Measurements from ENCODE around the gene MIAT.

DNA sequence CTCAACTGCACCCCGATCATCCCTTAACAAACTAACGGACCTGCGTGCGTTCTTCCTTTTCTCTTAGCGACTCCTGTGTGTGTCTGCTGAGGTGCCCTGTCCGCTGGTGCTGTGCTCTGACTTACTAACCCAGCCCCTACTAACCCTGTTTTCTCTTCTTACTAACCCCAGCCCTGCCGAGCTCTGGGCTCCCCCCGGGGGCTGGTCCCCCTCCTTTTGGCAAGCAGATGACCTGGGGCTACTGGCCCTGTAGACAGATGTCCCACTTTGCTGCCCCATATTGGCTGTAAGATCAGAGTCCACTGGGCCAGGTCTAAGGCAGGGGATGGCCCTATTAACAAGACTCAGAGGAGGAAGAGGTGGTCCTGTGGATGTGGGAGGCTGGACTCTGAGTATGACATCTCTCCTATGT lies 14.7 kb downstream of the MIAT start:
- TF ChIP-seq, protein P1, sequence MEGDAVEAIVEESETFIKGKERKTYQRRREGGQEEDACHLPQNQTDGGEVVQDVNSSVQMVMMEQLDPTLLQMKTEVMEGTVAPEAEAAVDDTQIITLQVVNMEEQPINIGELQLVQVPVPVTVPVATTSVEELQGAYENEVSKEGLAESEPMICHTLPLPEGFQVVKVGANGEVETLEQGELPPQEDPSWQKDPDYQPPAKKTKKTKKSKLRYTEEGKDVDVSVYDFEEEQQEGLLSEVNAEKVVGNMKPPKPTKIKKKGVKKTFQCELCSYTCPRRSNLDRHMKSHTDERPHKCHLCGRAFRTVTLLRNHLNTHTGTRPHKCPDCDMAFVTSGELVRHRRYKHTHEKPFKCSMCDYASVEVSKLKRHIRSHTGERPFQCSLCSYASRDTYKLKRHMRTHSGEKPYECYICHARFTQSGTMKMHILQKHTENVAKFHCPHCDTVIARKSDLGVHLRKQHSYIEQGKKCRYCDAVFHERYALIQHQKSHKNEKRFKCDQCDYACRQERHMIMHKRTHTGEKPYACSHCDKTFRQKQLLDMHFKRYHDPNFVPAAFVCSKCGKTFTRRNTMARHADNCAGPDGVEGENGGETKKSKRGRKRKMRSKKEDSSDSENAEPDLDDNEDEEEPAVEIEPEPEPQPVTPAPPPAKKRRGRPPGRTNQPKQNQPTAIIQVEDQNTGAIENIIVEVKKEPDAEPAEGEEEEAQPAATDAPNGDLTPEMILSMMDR (IDR thresholded peaks at IDR 0.05): no peak
- TF ChIP-seq POLR2A (IDR thresholded peaks at IDR 0.05) (no peak), EP300 (IDR thresholded peaks at IDR 0.05) (no peak), POLR2AphosphoS5 (IDR thresholded peaks at IDR 0.05) (no peak)
